CD4-positive, alpha-beta T cell treated with Interleukin-1 beta for 1 hour (primary cell): Measurements from ENCODE around the gene DOK4.
"Not testable (repeated sequence)": the region's sequence is repeated elsewhere in the genome, so short reads cannot be mapped to it uniquely, and the experiment has no call there.

ENCODE experiments used
- DNase-seq, 2 donors: peaks; one replicate each; pipeline ENCODE4 v3.0.0-alpha.2; 2020 to 2022

Gene DOK4

DNA sequence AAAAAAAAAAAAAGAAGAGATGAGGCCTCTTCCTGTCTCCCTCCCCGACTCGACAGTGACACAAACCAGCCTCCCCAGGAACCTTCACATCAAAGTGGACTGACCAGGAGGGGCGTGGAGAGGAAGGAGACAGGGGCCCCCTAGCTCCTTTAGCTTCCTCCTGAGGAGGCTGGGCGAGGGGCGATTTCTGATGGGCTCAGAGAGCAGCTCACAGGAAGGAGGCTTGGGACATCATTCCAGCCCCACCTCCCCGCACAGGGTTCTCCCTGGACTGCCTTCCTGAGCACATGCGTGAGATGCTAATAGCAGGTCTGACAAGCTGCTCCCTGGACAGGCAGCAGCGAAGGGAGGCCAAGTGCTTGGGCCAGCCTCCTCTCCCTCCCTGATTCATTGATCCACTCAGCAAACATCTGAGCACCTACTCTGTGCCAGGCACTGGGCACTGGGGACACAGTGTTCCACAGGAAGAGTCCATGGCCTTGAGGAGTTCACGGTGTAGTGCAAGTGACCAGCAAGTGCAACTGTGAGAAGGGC lies 14.4 kb upstream of the DOK4 start:
- no peak for DNase-seq

DNA sequence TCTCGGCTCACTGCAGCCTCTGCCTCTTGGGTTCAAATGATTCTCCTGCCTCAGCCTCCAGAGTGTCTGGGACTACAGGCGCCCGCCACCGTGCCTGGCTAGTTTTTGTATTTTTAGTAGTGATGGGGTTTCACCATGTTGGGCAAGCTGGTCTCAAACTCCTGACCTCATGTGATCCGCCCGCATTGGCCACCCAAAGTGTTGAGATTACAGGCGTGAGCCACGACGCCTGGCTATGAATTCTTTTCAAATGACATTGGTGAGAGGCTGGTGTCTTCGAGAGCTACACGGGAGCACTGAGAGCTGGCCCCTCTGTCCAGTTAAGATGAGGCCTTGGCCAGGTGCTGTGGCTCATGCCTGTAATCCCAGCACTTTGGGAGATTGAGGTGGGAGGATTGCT lies 13.6 kb upstream of the DOK4 start:
- not testable (repeated sequence) for DNase-seq

- DNase-seq: no peak
These were observed 11.7 kb upstream of the DOK4 start for GRCh38 chr16:57498031-57498430.

DNA sequence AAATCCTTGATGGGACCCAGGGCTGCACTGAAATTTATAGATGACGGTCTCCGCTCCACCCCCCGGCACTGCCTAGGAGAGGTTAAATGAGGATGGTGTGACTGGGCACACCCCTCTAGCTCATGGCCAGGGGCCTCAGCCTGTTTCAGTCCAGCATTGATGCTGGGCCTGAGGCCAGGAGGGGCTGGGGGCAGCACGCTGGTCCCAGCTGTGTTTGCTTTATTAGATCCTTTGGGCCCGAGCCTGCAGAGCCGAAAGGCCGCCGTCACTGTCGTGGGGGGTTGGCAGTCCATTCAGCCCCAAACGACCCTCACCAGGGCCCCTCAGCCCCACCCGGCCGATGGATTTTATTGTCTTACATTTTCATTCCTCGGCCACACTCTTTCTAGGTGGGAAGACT lies 10.8 kb upstream of the DOK4 start:
- DNase-seq: no peak

- no peak for DNase-seq
These were observed 7.5 kb upstream of the DOK4 start for GRCh38 chr16:57493767-57494166.

DNA sequence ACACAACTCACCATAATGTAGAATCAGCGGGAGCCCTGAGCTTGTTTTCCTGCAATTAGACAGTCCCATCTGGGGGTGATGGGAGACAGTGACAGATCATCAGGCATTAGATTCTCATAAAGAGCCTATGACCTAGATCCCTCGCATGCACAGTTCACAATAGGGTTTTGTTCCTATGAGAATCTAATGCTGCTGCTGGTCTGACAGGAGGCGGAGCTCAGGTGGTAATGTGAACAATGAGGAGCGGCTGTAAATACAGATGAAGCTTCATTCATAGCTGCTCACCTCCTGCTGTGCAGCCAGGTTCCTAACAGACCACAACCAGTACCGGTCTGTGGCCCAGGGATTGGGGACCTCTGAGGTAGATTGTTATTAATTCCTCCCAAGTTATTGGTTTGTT lies 2.9 kb upstream of the DOK4 start:
- DNase-seq: no peak

GRCh38 chr16:57486858-57487834 lies 853 bp upstream of the DOK4 start:
- DNase-seq: no peak

GRCh38 chr16:57485091-57485915 lies 990 bp downstream of the DOK4 start:
- no peak for DNase-seq

GRCh38 chr16:57484515-57485005 lies 1.7 kb downstream of the DOK4 start:
- no peak for DNase-seq

GRCh38 chr16:57483725-57484514 lies 2.4 kb downstream of the DOK4 start:
- DNase-seq: no peak

- no peak for DNase-seq
These were observed 3.3 kb downstream of the DOK4 start for GRCh38 chr16:57482845-57483545.

DNA sequence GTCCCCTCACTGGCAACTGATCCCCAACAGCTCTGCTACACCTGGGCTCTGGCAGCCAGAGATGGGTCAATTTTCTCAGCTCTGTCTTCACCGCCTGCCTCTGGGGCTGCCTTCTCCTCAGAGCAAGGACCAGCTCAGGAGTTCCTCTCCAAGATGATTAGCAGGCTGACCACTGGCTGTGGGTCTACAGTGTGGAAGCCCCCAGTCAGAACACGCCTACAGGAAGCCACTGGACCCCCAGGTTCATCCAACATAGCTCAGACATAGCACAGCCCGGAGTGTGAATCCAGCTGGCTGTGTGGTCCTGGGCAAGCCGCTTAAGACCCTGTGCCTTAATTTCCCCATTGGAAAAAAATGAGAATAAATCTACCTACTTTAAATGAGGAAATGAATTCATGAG lies 4.9 kb downstream of the DOK4 start:
- DNase-seq: no peak

DNA sequence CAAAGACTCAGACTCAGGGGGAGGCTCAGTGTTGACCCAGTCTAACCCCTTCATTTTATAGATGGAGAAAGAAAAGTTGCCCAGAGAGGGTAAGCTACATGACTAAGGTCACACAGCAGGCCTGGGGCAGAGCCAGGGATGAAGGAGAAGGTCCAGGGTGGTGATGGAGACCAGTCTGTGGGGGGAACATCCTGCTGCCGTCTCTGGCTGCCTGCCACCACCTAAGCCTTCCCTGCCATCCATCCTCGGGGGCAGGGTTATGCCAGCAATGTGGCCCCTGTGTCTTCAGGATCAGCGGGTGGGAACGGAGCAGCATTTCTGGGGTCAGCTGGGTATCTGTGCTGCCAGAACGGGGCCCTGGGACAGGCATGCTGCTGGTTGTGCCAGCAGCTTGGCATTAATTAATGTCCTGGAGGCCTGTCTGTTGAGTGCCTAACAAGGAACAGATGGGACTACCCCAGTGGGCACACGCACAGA lies 5.5 kb downstream of the DOK4 start:
- no peak for DNase-seq

DNA sequence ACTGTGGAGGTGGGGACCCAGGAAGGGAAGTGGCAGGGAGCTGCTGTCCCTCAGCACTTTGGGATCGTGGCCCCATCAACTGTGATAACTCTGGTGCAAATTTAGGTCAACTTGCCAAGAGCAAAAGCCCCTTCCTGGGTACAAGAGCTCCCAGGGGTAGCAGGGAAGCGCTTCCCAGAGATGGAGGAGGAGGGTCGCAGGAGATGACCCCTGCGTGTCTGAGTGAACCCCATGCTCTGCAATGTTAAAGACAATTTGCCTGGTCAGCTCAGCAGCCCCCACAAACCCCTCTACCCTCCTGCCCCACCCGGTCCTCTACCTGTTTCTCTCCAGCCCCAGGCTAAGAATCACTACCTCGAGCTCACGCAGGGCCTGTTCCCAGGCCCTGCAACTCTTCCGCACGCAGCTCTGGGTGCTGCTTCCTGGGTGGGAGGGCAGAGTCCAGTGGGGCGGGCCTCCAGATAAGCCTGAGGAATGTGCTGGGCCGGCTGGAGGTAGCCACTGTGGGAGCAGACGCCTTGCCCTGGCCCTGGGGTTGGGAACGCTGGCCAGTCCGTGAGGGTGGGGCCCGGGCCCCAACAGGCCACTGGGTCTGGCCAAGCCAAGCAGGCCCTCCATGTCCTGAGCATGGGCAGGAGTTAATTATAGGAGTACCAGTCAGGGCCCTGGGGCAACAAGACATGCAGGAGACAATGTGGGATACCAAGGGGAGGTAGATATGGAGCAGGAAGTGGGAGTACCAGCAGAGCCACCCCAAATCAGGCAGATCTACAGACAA lies 6.1 kb downstream of the DOK4 start:
- no peak for DNase-seq

DNA sequence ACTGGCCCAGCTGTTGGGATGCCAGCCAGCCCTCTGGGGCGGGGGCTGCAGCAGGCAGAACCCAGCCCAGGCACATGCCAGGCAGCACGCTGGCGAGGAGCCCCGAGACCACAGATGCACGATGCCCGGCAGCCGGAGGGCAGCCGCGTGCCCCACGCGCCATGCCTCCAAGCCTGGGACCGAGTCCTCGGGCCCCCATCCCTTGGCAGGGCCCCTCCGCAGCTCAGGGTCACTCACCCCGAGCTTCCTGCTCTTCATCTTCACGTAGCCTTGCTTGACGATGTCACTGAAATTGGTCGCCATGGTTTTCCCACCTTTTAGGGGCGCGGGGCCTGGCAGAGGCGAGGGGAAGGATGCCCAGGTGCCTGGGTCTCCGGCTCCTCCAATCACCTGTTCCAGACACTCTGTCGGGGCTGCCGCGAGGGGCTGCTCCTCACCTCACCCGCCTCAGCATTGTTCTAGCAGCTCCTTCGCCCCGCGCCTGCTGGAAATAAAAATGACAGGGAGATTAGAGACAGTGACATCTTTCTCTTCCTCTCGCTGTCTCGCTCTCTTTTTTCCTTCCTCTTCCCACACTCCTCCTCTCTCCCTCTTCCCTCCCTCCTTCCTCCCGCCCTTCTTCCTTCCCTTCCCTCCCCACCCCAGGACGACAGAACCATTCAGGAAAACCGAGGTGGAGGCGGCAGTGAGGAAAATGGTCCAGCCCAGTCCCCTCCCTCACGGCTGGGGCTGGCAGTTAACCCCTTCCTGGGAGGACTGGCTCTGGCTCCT lies 6.9 kb downstream of the DOK4 start:
- DNase-seq: no peak

- no peak for DNase-seq
These were observed 7.7 kb downstream of the DOK4 start for GRCh38 chr16:57478396-57479204.

DNA sequence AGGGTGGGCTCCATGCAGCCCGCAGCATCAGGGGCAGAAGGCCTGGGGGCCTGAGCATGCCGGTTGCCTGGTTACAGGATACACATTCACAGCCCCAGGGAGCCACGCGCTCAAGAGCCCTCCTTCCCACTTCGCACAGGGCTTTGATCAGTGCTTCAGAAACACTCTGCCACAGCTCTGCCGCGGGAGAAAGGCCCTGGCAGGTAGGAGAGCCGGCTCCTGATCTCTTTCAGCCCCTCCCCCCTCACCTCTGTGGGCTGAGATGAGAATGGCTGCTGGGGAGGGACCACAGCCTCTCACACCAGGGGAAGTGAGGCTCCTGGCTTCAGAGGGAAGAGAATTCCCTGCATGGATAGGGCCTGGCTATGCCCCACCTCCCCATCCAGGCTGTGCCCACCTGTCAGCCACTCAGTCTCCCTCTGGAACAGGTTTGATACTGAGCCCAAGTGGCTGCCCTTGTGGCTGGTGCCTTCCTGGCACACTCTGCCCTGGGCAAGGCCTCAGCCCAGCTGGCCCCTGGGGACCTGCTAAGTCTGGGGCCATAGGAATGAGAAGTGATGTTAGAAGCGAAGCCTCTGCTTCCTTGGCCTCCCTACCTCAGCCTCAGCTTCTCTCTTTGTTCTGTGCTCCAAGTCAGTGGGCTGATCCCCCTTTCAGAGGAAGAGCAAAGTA lies 8.6 kb downstream of the DOK4 start:
- no peak for DNase-seq

DNA sequence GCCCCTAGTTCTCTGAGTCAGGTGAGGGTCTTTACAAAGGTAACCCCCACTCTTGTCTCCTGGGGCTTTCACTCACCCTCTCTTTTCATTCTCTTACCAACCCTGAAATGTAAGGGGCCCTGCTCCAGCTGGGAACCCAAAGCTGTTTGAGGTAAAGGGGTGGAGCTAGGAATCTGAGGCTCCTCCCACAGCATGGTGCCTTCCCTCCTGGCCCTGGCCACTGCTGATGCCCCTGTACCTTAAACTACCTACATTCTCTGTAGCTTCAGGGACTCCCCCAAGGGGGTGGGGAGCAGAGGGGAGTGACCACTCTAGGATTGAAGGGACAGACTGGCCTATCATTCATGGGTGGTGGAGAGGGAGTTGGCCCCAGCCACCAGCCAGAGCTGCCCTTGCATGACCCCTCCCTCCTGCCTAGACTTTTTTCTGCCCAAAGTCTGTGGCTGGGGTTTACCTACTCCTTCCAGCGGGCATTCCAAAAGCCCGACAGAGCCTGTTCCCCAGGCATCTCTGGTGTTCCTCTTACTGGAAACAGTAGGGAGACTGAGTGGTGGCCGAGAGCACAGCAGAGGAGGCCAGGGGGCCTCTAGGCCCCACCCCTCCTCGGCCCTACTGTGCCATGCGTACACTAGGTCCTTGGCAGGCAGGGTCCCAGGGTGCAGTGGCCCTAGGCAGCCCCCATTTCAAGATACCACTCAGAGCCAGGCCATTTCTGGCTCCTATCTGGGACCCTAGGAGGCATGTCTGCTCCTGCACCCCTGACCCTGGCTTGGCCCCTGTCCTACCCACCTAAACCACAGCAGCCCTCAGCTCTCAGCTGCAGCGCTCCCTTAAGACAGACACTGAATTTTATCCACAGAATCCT lies 9.5 kb downstream of the DOK4 start:
- no peak for DNase-seq
